AML-193 (cell line): Measurements from ENCODE around the gene PLEKHA8.

Experiments
- DNase-seq, 2 experiments: peaks; one replicate each; lab custom pipeline; 2025; lab: John Stamatoyannopoulos, UW

PLEKHA8 gene

DNA sequence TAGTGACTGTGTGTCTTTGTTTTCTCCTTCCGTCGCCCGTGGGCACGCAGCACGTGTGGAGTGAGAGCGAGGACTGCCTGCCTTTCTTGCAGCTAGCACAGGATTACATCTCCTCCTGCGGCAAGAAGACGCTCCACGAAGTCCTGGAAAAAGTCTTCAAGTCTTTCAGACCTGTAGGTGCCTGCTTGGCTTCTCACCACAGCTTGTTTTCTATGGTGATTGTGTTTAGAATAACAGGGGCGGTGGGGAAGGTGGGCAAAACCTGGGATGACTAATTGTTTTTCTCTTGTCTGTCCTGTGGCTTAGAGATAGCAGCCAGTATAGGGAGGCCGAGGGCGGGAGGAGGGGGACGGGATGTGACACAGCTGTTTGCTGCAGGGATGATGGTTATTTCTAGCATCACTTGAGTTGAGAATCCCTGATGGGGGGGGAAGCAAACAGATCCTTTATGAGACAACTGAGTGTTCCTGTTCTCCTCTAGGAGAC, 118.0 kb downstream of the PLEKHA8 start:
- no peak for DNase-seq

DNA sequence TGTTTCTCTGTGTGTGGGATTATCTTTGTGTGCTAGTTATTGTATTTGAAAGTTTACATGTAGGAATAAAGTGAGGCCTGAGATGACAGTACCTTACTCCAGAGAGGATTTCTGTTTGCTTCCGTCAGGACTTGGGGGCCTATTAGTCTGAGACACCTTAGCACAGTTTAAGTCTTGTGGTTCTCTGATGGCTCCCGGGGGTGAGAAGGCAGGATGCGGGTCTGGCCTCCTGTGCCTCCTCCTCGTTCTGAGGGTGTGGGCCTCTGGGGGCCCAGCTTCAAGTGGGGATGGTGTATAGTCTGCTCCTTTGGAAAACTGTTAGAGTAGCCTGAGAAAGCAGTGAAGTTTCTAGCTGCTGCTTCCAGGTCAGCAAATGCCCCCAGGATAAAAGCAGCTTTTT, 119.0 kb downstream of the PLEKHA8 start:
- no peak for DNase-seq

DNA sequence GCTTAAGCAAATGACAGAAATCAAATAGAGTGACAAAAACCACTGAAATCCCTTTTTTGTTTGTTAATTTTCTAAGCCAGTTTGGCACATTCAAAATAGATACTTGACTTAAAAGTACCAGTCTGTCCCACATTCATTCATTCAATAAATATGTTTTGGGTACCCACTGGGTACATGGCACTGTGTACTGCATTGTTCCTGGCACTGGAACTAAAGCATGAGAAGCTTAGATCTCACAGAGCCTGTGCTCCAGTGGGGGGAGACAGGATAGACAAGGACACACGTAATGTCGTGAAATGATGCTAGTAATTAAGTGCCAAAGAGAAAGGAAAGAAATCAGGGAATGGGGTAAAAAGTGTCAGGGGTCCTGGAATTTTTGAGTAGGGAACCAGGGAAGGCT, 119.6 kb downstream of the PLEKHA8 start:
- no peak for DNase-seq

DNA sequence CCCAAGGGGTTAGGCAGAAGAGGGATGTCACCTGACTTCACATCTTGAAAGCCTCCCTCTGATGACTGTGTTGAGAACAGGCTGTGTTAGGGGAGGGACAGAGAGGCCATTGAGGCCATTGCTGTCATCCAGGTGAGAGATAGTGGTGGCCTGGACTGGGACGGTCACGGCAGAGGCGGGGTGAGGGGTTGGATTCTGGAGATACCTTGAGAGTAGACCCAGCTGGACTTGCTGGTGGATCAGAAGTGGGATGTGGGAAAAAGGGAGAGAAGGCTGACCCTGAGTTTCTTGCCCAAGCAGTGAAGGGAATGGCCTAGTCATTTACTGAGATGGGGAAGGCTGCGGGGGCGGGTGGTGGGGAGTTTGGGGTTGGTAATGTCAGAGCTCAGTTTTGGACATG, 120.2 kb downstream of the PLEKHA8 start:
- no peak for DNase-seq

DNA sequence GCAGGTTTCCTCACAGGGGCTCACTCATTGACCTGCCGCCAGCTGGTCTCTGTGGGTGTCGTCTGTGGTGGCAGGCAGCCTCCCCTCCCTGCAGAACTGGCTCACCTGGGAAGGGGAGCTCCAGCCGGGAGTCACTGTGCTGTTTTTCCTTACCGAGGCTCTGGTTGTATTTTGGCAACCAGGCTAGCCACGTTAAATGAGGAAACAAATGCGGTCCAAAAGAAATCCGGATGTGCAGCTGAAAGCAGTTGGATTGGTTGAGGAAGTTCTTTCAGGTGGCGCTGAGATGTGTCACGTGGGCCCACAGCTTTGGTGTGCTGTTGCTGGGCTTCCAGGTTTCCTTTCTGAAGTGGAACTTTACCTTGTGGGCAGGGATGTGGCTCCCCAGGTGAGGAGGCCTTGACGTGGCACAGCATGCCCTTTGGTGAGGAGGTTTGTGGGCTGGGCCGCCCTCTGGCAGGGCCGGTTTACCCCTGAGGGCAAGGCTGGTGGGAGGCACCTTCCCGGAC, 120.8 kb downstream of the PLEKHA8 start:
- no peak for DNase-seq

DNA sequence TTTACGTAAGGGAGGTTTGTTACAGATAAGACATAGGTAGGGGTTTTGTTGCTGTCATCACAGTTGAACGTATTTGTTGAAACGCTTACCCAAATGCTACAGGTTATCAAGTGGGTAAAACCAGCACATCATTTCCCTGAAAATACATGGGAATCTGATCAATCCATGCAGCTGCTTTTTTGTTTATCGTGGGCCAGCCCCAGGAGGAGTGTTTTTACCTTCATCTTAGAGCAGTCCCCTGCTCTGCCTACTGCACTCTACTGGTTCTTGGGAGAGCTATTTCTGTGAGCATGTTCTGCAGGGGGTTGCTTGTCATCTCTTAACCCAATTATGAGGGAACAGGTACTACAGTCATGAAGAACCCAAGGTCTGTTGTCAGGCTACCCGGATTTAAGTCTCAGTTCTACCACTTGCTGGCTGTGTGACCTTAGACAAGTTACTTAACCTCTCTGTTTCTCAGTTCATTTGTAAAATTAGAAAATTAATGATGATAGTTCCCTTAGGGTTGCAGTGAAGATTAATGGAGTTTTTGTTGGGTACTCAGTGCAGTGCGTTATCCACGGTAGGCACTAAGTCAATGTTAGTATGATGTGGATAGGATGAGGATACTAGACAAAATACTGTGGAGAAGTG, 121.5 kb downstream of the PLEKHA8 start:
- no peak for DNase-seq

DNA sequence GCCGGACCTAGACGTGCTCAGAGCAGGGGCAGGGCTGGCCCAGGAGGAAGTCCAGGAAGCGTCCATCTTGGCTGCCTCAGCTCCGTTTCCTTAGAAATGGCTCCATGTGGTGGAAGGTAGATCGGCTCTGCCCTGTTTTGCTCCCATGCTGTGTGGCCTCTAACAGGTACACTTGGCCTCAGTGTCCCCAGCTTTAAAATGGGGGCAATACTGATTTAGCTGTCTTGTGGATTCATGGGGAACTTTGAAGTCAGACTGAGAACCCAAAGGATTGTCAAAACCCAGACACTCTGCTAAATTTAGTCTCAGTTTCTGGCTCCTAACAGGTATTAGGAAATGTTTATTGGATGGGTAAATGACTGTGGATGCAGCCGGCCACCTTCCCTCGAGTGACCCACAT, 122.5 kb downstream of the PLEKHA8 start:
- no peak for DNase-seq

DNA sequence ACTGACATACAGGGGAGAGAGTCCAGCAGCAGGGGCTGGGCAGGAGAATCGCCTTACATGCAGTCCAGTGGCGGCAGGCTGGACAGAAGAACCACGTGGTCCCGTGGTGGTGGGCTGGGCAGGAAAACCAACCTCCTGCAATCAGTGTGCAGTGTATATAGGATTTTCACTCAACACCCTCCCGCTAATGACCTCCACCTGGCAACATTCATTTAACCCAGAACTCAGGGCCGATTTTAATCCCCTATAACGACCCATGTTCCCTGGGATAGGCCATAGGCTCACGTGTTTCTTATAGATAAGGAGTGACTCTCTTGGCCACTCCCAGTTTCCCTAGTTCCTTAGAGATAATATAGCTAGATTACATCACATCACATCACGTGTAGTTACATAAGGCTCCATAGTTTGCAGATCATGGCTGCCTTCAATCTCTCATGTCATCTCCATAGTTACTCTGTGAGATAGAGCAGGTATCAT, 125.9 kb downstream of the PLEKHA8 start:
- no peak for DNase-seq

DNA sequence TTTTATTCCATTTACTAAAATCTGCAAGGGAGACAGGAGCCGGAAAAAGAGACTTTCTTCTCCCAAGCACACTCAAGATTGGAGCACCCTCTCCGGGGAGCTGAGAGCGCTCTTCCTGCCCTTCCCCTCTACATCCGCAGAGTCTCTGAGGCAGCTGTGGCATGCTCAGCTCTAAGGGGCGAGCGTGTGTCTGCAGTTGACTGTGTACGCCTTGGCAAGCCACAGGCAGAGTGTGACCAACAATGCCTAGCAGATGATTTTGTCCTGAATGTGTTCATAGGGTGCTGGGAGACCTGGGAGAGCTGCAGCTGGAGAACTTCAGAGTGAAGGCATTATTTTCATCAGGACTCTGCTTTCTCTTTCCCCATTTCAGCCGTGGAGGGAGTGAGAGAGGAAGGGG, 127.3 kb downstream of the PLEKHA8 start:
- no peak for DNase-seq

DNA sequence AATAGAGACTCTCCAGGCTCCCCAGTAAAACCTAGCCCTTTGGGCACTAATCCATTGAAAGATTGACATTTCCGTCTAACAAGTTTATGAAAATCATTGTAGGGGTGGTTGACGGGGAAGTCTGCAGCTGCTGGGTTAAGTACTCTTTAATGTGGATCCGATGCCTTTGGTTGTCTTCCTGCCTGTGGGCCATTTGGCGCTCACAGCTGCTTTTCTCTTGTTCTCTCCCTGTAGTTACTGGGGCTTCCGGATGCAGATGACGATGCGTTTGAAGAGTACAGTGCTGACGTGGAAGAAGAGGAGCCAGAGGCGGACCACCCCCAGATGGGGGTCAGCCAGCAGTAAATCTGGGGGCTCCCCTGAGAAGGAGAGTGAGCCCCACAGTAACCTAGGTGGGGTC, 129.0 kb downstream of the PLEKHA8 start:
- DNase-seq = no peak

DNA sequence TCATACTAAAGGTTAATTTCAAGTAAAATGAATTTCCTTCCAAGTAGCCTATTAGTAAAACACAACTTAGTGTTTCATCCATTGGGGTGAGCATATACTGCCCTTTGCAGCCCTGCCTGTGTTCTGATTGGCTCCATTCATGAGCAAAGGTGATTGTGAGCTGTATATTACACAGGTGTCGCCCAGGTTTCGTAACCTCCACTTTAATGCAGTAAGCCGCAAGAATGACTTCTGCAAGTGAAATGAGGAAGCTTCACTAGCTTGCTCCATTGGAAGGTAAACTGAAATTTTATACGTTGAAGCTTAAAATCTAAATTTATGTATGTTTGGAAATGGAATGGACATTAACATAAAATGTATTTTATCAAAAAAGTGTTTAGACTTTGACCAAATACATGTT, 131.0 kb downstream of the PLEKHA8 start:
- DNase-seq = peak; percentile 68 to 70

DNA sequence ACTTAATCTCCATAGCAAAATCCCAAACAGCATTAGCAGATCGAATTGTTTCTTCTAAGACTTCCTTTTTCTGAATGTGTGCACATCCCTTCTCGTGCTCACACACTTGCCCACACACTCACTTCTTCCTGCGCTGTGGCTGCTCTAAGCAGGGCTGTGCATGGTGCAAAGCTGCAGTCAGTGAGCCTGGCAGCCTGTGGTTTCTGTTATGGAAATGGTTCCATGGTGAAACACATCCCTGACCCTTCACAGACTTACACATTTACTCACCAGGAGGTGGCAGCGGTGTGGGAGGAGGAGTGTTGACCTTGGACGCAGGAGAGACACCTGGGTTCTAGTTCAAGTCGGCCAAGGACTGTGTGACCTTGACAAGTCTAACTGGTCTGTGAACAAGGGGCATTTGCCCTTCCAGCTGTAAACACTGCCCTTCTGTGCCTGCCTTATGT, 131.5 kb downstream of the PLEKHA8 start:
- DNase-seq = peak; percentile 97 to 98

DNA sequence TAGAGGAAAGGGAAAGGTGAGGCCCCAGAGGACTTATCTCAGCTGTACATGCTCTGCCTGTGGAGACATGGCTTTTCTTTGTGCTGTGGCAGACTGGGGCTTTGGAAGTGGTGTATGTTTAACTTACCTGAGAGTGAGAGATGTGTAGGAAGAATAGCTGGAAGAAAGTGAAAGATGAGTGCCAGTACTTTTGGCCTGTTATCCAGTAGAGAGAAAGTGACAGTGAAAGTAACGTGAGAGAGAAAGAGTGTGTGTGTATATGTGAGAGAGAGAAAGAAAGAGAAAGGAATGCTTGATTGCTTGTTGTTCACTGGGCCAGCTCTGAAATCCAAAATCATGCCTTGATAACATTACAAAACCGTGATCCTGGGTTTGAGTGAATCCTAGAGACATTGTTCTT, 132.1 kb downstream of the PLEKHA8 start:
- DNase-seq = no peak

DNA sequence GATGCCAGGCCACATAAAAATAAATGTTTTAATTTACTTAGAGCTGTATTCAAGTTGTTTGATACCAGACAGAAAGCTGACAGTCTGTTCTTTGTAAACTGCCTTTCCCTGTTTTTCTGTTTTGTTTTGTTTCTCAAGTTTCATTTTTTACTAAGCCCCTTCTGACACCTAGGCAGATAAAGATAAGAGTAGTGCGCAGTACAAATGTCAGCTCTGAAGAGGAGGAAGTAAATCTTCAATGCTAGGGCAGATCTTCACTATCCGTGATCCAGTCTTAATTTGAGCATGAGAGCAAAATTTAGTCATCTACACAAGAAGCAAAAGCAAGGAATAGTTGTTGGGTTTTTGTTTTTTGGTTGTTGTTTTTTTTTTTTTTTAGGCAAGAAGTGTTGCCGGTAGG, 133.9 kb downstream of the PLEKHA8 start:
- DNase-seq = no peak

DNA sequence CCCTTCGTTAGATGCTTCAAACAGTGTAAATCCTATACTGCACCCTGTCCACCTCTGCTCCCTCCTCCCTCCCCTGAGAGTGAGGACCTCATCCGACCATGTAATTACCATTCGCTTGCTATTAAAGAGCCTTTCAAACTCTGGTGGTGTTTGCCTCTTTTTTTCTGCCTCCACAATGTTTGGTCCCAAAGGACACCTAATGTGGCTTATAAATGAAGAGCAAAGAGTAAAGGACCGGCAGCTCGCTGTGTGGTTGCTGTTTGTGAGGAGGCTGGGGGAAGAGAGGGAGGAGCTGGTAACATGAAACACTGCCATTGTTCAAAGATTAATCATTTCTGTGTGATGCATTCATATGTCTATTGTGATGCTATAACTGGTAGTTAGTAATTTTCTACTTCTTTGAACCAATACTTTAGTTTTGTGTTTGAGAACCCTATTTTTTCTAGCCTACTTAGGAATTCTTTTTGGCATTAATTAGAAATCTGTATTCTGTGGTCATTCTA, 134.5 kb downstream of the PLEKHA8 start:
- DNase-seq = no peak

DNA sequence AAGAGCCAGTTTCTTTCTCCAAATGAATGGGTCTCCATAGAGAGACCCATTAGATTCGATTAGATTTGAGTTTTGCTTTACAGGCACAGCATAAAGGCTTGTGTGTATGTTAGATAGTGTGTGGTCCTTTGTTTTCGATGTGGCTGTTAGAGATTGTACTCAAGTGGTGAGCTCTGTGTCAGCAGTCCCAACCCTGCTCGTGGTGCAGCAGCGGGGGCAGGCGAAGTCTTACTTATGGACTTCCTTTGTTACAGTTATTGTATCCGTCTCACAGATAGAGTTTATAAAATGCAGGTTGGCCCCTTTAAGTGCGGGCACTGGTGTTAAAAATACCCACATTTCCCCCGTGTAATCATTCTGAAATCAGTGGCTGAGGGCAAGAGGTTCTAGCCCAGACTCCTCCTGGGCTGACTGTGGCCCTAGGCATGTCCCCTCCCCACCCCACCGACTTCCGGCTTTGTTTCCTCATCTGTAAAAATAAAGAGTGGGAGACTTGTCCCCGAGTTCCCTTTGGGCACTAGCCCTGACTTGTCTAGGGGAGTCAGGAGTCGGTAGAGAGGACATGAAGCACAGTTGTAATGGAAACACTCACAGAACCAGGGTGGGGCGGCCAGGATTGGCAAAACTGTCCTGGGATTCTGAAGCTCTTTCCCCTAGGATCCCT, 135.2 kb downstream of the PLEKHA8 start:
- peak; percentile 40 to 53 for DNase-seq

DNA sequence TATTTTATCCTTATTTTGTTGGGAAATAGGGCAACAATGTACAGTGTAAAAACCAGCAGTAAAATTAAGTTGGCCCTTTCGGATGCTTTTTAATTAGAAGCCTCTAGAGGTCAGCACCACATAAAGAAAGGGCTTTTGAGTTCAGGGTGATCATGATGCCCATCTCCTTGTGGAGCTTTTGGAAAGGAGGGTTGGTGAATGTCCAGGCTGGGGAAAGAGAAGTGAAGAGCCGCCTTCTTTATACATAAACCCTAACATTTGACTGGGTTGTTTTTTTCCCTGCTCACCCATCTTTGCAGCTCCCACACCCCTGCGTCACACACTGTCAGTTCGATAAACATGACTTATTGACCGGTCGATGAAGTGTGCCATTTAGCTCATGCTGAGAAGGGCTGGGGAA, 136.4 kb downstream of the PLEKHA8 start:
- DNase-seq = peak; percentile 65 to 77

DNA sequence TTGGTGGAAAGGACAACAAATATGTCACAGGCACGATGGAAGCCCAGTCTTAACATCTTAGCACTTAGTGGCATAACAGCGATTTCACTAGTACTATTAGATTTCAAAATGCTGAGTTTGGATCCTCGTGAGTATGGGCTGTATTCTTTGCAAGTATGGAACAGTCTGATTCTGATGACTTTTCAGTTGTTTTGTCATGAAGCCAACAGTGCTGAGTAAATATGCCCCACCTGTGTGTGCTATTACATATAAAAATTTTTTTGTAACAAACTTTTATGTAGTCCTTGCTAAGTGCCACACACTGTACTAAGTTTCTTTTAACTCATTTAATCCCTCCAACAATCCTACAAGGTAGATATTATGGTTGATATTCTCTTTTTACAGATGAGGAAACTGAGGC, 137.4 kb downstream of the PLEKHA8 start:
- DNase-seq = no peak

DNA sequence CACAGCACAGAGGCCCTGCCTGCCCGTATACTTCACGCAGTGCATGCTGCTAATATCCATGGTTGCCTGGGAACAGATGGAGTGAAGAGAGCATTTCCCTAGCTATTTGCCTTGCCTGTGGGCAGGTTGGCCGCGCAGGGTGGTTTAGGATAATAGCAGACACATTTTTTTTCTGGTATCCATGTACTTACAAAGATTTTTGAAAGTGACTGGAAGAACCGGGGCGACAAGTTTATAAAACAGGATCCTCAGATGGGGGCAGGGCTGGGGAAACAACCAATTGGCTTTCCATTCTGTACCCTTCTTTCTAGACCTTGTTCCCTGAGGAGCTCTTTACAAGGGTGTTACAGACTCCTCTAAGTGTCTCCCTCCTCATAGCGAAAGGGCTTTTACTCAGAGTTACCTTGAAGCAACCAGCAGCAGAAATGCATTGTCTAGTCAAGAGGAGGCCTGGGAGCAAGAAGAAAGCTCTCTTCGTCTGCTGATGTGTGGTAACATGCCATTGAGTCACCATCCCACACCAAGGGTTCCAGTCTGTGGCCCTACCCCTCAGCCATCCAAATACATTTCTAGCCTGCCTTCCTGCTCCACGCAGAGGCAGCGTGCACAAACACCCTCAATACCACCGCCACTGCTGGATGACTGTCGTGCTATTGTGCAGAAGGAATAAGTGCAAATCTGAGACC, 138.1 kb downstream of the PLEKHA8 start:
- DNase-seq = no peak

DNA sequence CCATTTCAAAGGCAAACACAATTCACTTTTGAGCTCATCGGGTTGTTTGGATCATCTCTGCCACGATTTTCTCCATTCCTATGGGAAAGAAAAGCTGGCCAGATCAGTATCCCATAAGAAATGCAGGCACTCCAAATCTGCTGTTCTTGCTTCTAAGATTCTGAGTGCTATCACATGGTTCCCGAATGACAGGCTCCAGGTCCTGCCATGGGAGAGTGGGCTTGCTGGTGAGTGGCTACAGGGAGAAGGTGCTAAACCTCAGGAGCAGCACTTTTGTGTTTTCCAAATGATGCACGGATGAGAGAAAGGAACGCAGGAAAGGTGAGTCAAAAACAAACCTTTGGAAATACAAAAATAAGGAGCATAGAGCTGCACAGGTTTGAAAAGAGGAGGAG, 138.6 kb downstream of the PLEKHA8 start:
- DNase-seq = no peak

DNA sequence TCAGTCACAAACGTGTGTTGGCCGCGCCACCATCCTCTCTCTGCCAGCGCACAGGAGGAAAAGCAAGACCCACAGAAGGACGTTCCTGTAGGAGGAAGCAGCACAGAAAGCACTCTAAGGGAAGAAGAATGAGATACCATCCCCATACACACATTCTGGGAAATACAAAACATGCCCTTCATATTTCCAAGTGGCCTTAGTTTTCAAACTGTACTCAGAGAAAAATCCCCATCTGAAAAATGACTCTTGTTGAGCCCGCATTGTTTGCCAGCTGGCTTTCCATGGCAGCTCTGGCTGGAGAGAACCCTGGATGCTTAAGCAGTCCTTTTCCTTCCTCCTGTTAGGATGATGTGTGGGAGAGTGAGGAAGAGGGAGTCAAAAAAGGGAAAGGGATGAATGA, 139.7 kb downstream of the PLEKHA8 start:
- no peak for DNase-seq

DNA sequence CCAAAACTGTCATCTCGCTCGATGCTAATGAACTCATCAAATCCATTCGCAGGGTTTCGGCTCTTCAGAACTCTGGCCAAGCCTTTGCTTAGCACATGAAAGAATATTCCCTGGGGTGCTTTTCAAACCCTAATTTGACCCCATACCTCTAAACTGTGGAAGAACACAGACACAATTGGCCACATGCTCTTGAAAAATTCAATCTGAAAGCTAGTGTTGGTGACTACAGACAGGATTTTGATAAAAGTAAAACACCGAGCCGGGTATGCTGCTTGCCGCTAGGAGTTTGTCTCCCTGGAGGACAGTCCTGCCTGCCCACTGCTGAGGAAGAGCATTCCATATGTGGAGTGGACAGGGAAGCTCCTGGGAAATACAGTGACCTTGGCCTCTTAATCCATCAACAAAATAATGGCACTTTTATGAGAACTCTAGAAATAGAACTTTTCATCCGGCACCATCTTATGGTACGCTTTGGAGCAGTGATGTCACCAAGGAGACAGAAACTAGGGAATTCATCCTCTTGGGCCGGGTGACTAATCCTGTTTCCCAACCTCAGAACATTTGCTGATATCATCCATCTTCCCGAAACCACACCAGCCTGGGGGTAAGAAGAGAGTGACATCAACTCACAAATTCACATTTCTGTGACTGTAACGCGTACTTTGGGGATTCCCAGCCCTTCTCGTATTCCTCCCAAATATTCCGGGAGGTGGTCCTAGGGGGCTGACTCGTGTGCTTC, 140.8 kb downstream of the PLEKHA8 start:
- no peak for DNase-seq
